Mucosa of descending colon (tissue), 3 donors: ENCODE results near the gene FBXO3. TPM values are rescaled to one million over a fixed set of nuclear protein-coding genes. Genes with fewer than 3 reads are reported as not detected.

Source experiments
- ATAC-seq: fragments of 200-7000 bp; cut with Tn5 transposase; one replicate; pipeline ENCODE4 v1.9.1; 2020; ENCODE audit warnings: mild to moderate bottlenecking, moderate library complexity
- DNase-seq, 3 donors: peaks; one replicate each; pipeline ENCODE4 v3.0.0-alpha.2; 2020
- H3K36me3 ChIP-seq: fragments of 200-600 bp; one replicate; pipeline ENCODE4 v1.8.0; 2021; ENCODE audit warnings: low read depth, mild to moderate bottlenecking
- H3K4me1 ChIP-seq: fragments of 200-600 bp; one replicate; pipeline ENCODE4 v1.8.0; 2021; ENCODE audit warnings: low read depth, mild to moderate bottlenecking
- H3K4me3 ChIP-seq: fragments of 200-600 bp; one replicate; pipeline ENCODE4 v1.8.0; 2021; ENCODE audit warnings: mild to moderate bottlenecking
- H3K9me3 ChIP-seq: fragments of 200-600 bp; one replicate; pipeline ENCODE4 v1.8.0; 2021; ENCODE audit warnings: mild to moderate bottlenecking
- intact Hi-C, 2 donors: fragments of 100-400 bp; cut with DNase I in 1 of 2; cut with micrococcal nuclease in 1 of 2; formaldehyde crosslinking; loops; one replicate each; pipeline versions ENCODE4 v1.11.0 to v1.11.1; 2022; cut with DNase I, micrococcal nuclease
- total RNA-seq, 3 donors: library from RNA; stranded (reverse); fragmentation: NEBNext Ultra II Directional in 2 of 3; extraction: Animal tissue kit (Norgen Biotek cat#: 25700) in 2 of 3; gene quantifications; one replicate each; pipeline versions ENCODE4 v1.2.1 to v1.2.4, GENCODE V29; 2021 to 2023
- TF ChIP-seq, protein P1 (sequence below): fragments of 200-600 bp; IDR thresholded peaks from one replicate; pipeline ENCODE4 v1.8.0; 2022; ENCODE audit warnings: antibody characterized with exemption, mild to moderate bottlenecking
- donor health status: DM: no; HTN: no; CAD: no; lungs with moderate emphysema.
- donor health status: DM: no; HTN: no; CAD: no.
- donor health status: DM: no; HTN: yes; CAD: no.

Gene FBXO3
- total RNA-seq, 3 donors from 2014 or later, result 27.3 to 36.0 (median 34.5) TPM

DNA sequence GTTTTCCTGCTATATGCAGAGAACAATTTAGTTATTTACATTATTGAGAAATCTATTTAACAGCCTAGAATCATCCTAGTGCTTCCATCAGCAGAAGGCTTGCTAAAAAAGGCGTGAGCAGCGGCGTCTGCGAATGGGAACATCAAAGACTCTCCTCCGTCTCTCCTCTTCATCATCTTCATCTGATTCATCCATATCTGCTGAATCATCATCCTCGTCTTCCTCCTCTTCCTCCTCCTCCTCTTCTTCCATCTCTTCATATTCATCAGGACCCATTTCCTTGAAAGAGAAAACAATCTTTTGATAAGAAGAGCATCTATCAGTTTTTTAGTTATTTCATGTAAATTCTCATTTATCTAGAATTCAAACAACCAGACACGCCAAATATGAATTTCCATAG is 32.5 kb downstream of the FBXO3 start:
- H3K9me3 ChIP-seq, result no peaks in the 10 kb centered on the region
- intact Hi-C loops, result loop anchor here (10.0 kb wide), 2 partner anchors 197 to 377 kb away; no protein-coding TSS in a partner anchor
- TF ChIP-seq, protein P1, sequence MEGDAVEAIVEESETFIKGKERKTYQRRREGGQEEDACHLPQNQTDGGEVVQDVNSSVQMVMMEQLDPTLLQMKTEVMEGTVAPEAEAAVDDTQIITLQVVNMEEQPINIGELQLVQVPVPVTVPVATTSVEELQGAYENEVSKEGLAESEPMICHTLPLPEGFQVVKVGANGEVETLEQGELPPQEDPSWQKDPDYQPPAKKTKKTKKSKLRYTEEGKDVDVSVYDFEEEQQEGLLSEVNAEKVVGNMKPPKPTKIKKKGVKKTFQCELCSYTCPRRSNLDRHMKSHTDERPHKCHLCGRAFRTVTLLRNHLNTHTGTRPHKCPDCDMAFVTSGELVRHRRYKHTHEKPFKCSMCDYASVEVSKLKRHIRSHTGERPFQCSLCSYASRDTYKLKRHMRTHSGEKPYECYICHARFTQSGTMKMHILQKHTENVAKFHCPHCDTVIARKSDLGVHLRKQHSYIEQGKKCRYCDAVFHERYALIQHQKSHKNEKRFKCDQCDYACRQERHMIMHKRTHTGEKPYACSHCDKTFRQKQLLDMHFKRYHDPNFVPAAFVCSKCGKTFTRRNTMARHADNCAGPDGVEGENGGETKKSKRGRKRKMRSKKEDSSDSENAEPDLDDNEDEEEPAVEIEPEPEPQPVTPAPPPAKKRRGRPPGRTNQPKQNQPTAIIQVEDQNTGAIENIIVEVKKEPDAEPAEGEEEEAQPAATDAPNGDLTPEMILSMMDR, result no peak
- ATAC-seq (no peak), DNase-seq (no peak)
- H3K4me3 ChIP-seq, result no peak overlapping the region
- no peaks in the 10 kb centered on the region for H3K4me1 ChIP-seq
- H3K36me3 ChIP-seq, result no peaks in the 10 kb centered on the region

DNA sequence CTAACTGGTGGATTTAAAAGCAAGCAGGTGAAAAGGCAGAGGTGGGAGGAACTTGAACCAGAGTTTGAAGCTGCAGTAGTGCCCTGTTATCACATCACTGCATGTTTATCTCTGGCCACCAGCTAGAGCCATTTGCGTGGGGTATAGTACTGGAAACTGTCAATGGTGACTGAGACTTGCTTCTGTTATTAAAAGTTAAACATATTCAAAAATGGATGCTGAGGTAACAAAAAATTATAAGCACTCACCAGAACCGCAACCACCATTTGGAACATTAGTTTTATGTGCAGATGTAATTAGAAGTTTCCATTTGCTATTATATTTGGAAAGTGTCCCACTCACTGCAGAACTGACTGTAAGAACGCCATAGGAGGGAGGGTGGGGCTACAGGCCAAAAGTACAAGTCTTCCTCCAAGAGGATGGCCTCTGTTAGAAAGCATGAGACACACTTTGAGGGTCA is 36.9 kb downstream of the FBXO3 start:
- no peak for DNase-seq
- Histone ChIP-seq H3K4me1 (peaks cover 24% of the 10 kb centered on the region), H3K4me3 (no peak overlapping the region), H3K9me3 (no peaks in the 10 kb centered on the region), H3K36me3 (no peaks in the 10 kb centered on the region)
- no peak for ATAC-seq
- TF ChIP-seq, protein P1, result no peak
- intact Hi-C loops, result no loop called here

DNA sequence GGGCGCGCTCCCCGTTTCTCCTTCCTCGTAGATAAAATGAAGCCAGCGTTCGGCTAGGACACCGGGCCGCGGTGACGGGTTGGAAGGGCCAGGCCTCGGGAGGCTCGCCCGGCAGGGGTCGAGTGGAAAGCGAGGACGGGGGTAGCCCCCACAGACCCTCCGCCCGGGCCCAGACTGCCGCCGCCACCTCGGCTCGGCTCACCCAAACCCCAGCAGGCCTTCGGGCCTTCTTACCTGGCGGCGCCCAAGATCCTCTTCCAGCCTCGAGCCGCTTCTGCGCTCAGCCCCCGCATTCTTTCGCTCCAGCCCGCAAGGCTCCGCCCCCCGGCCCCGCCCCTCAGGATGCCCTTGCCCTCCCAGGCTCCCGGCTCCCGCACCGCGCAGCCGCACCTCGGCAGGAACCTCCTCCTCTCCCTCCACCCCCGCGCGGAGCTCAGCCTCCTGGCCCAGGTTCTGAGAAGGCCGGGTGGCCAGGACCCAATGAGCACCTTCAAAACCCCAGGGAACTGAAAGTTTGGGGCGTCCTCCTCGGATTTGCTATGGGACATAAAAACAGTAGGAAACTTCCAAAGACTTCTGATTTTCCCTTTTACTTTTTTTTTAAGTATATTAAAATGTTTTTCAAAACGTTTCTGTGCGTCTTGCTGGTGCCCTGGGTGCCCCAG is 38.0 kb downstream of the FBXO3 start, which contains the start of gene CD59:
Gene CD59 (minus strand): TSS at position 276 of the 665 bp plus-strand sequence. CDS start 13,978 bp downstream, outside the sequence.
- ATAC-seq (peak; percentile 94), DNase-seq (peak; percentile 97 to 98 (median 98))
- Histone ChIP-seq H3K36me3 (no peaks in the 10 kb centered on the region), H3K4me1 (peaks cover 34% of the 10 kb centered on the region), H3K4me3 (peak within 1 kb of the TSS; percentile 79), H3K9me3 (no peaks in the 10 kb centered on the region)
- intact Hi-C loops, result no loop called here
- TF ChIP-seq, protein P1, result no peak

DNA sequence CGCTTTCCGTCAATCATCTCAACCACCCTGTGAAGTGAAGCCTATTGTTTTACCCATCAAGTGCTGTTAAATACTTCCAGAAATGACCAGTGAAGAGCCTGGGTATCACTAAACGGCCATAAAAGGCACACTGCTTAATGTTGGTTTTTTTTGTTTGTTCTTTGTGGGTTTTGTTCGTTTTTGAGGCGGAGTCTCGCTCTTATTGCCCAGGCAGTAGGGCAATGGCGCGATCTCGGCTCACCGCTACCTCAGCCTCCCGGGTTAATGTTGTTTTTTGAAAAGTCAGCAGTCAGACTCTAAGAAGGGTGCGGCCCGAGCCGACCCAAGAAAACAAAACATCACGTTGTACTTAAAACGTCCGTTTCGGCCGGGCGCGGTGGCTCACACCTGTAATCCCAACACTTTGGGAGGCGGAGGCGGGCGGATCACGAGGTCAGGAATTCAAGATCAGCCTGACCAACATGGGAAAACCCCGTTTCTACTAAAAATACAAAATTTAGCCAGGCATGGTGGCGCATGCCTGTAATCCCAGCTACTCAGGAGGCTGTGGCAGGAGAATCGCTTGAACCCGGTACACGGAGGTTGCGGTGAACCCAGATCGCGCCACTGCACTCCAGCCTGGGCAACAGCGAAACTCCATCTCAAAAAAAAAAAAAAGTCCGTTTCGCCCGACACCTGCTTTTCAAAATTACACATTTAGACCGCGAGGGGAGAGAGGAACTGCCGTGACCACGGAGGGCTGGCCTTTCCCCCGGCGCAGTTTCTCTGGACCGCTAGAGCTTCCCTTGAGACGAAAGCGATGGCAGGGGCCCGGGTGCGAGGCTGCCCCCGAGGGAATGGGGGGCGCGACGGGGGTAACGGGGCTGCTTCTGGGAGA is 38.8 kb downstream of the FBXO3 start:
- no peaks in the 10 kb centered on the region for H3K36me3 ChIP-seq
- TF ChIP-seq, protein P1, result no peak
- peaks cover 38% of the 10 kb centered on the region for H3K4me1 ChIP-seq
- no peaks in the 10 kb centered on the region for H3K9me3 ChIP-seq
- DNase-seq, result peak; percentile 64 to 74 (median 73)
- intact Hi-C loops, result no loop called here
- ATAC-seq, result peak; percentile 32
- peak overlapping the region; percentile 79 for H3K4me3 ChIP-seq

DNA sequence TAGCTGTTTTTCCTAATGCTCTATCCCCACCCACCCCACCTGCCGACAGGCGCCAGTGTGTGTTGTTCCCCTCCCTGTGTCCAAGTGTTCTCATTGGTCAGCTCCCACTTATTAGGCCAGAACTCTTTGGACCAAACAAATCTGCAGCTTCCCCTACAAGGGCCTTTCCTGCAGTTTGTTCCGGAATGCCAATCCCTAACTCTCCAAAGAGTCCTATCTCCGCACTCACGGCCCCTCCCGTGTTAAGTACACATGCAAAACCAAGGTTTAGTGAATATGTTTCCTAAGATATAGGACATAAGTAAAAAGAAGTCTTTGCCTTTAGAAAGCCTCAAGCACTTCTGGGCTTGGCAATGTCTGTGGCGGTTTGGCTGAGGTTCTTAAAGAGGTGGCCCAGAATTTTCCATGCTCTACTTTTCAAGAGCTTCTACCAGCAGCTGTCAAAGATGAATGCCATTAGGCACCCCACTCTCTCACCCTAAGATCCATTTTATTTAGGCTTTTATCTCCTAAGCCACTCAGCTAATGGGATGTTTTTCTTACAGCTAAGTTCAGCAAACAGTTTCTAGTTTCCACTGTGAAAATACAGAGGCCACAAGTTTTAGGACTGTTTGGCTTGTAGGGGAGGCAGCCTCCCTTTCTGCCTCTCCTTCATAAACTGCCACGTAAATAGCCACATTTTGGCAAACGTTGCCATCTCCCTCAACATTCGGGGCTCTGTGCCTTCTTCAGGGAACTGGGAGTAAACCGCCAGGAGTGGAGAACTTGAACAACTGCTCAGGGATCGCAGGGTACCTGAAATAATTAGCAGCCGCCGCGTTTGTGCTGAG is 39.7 kb downstream of the FBXO3 start:
- H3K36me3 ChIP-seq, result no peaks in the 10 kb centered on the region
- DNase-seq (peak in 2 of 3 donors; percentile 43 to 55), ATAC-seq (peak; percentile 36)
- TF ChIP-seq, protein P1, result no peak
- H3K4me3 ChIP-seq, result peak overlapping the region; percentile 79
- H3K9me3 ChIP-seq, result no peaks in the 10 kb centered on the region
- peaks cover 38% of the 10 kb centered on the region for H3K4me1 ChIP-seq
- intact Hi-C loops, result no loop called here
